GM18870 (cell line): ENCODE data around the gene PPDPF.
"Not testable (repeated sequence)": the region's sequence is repeated elsewhere in the genome, so short reads cannot be mapped to it uniquely, and the experiment has no call there.

Experiments
- ATAC-seq: cut with Tn5 transposase; IDR thresholded peaks from one replicate; pipeline ENCODE4 v1.9.1; 2021; ENCODE audit warnings: moderate library complexity; ENCODE audit not compliant: unreplicated experiment

Gene PPDPF

GRCh38 chr20:63499338-63499969, 21.1 kb upstream of the PPDPF start:
- no peak for ATAC-seq

DNA sequence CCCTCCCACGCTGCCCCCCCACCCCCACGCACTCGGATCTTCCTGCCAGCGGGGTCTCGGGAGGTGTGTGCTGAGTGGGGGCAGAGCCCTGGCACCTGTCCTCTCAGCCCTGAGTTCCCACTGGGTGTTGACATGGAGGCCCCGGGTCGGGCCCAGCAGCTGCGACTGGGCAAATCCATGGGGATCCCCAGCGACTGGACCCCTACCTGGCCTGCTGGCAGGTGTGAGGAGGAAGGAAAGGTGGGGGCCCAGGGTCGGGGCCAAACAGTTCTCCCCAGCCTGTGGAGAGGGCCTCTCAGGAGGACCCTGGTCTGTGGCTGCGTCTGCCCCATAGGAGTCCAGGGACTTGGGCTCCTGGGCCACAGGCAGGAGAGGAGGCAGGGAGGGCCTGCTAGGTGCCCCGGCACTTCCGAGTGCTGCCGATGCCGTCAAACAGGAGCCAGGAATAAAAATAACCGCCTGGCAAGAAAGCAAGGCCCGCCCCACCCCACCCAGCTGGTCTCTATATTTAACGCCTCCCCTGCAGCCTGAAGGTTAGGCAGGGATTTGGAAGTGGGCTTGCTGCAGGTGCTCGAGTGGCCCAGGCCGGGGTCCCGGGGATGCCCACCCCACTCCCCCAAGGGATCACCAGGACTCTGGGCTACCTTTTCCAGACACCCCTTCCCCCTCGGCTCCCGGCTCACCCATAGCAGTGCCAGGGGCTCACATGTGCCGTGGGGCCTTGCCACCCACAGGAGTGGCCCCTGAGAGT, 20.2 kb upstream of the PPDPF start:
- ATAC-seq: no peak

DNA sequence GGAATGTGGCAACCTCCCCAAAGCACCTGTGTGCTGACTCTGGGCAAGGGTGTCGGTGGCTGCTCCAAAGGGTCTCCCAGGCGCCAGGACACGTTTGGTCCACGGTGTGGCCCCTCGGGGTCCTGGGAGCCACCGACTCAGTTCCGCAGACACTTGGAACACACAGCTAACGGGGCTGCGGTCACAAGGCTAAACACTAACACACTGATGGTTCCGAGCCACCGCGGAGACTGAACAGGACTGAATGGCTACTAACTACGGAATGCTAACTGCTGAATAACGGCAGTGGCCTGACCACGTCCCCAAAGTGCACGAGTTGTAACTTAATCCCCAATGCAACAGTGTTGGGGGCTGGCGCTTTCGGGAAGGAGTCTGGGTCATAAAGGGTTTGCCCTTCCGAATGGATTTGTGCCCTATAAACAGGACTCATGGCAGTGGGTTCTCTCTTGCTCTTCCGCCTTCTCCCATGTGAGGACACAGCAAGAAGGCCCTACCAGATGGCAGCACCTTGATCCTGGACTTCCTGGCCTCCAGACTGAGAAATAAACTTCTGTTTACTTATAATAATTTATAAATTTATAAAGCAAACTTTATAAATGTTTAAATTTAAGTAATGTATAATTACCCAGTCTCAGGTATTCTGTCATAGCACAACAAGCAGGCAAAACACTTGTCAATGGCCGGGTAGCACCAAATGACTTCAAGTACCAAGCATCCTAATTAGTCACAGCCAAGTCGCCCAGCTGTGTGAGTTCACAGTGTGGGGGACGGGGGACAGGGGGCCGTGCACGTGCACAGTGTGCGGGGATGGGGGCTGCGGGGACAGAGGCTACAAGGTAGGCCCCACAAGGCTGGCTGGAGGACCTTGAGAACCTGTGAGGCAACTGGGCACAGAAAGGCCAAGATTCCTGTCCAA, 19.4 kb upstream of the PPDPF start:
- no peak for ATAC-seq

- ATAC-seq: no peak
Observed at GRCh38 chr20:63501818-63502670, 18.5 kb upstream of the PPDPF start.

DNA sequence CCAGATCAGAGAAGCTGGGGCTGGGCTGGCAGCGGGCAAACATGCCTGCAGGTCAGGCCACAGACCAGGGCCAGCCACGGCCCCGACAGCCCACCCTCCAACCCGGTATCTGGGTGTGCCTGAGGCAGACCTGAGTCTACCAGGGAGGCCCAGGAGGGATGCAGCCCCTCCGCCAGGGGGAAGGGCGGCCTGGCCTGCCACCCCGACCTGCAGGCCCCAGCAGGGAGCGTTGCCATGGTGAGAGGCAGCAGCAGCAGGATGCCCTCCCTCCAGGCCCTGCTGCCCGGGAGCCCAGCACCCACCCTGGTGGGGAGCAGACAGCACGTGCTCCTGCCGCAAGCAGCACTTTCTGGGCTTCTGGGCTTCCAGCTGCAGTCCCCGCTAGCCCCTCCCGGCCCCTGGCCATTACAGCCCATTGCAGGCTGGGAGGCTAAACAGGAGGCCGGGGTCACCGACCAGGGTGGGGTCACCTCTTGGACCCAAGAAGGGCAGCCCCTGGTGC, 17.8 kb upstream of the PPDPF start:
- ATAC-seq: no peak

DNA sequence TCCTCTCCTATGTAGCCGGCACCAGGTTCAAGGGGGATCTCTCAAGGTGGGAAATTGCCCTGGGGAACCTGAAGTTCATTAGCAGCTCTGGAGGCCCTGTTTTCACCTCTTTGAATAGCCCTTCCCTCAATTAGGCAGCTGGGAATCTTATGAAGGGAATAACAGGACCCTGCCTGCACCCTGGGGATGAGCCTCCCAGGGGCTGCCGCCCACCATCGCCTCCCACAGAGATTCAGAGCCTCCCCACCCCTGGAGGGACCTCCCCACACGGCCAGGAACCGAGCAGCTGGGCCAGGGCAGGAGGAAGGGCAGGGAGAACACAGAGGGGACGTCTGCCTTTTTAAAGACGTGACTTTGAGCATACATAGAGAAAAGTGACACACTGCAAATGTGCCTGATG, 17.0 kb upstream of the PPDPF start:
- no peak for ATAC-seq

DNA sequence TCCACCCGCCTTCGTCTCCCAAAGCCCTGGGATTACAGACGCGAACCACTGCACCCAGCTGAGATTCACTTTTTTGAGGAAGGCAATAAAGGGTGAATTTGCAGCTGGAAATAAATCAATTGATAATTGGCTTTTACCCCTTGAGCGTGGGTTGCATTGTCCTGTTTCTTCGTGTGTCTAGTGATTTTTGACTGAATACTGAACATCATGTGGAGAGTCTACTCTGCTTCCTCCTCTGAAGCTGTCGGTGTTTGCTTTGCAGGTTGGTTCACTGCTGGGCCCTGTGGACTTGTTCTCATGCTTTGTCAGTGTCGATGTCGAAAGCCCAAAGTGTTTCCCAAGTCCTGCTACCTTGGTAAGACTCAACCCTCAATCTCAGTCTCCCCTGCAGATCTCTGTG, 15.9 kb upstream of the PPDPF start:
- no peak for ATAC-seq

- no peak for ATAC-seq
Observed at GRCh38 chr20:63505281-63505680, 15.3 kb upstream of the PPDPF start.

GRCh38 chr20:63505723-63506122, 14.8 kb upstream of the PPDPF start:
- ATAC-seq: no peak

DNA sequence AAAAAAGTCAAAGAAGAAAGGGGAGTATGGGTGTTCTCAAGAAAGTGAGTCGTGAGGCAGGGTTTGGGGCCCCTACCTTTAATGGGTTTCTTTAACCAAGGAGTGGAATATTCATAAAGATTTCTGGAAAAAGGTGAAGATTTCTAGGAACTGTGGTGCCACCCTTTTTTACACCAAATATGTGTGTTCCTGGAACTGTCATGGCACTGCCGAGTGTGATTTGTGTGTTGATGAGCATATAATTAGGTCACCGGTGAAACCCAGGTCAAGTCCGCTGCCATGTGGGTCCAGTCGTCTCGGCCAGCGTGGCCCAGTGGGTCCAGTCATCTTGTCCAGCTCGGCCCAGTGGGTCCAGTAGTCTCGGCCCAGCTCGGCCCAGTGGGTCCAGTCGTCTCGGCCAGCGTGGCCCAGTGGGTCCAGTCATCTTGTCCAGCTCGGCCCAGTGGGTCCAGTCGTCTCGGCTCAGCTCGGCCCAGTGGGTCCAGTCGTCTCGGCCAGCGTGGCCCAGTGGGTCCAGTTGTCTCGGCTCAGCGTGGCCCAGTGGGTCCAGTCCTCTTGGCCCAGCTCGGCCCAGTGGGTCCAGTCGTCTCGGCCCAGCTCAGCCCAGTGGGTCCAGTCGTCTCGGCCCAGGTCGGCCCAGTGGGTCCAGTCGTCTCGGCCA, 13.4 kb upstream of the PPDPF start:
- ATAC-seq: no peak

GRCh38 chr20:63508072-63508768, 12.3 kb upstream of the PPDPF start:
- no peak for ATAC-seq

DNA sequence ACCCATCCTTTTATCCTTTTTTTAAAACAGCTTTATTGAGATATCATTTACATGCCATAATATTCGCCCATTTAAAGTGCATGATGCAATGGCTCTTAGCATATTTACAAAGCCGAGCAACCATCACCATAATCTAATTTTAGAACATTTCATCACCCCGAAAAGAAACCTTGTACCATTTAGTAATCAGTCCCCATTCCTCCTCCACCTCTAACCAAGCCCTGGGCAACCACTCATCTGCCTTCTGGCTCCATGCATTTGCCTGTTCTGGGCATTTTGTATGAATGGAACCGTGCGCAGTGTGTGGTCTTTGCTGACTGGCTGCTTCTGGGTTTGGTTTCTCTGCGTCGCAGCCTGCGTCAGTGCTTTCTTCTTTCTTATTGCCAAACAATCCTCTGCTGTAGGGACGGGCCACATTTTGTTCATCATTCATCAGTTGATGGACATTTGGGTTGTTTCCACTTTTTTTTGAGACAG, 11.4 kb upstream of the PPDPF start:
- ATAC-seq: no peak

DNA sequence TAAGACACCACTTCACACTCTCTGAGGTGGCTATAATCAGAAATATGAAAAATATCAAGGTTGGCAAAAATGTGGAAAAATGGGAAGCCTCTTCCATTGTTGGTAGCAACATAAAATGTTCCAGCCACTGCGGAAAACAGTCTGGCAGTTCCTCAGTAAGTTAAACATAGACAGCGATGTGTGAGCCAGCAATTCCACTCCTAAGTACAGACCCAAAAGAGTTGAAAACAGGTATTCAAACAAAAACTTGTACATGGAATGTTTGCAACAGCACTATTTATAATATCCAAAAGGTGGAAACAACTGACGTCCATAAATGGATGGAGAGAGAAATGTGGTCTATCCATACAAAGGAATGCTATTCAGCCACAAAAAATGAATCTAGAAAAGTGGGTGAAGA, 7.4 kb upstream of the PPDPF start:
- ATAC-seq: no peak

DNA sequence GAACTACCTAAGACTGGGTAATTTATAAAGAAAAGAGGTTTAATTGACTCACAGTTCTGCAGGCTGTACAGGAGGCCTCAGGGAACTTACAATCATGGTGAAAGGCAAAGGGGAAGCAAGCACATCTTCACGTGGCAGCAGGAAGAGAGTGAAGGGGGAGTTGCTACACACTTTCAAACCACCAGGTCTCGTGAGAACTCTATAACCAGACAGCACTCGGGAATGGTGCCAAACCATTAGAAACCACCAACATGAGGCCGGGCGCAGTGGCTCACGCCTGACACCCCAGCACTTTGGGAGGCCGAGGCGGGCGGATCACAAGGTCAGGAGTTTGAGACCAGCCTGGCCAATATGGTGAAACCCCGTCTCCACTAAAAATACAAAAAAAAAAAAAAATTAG, 6.0 kb upstream of the PPDPF start:
- not testable (repeated sequence) for ATAC-seq

- ATAC-seq: no peak
Observed at GRCh38 chr20:63517376-63518309, 2.9 kb upstream of the PPDPF start.

DNA sequence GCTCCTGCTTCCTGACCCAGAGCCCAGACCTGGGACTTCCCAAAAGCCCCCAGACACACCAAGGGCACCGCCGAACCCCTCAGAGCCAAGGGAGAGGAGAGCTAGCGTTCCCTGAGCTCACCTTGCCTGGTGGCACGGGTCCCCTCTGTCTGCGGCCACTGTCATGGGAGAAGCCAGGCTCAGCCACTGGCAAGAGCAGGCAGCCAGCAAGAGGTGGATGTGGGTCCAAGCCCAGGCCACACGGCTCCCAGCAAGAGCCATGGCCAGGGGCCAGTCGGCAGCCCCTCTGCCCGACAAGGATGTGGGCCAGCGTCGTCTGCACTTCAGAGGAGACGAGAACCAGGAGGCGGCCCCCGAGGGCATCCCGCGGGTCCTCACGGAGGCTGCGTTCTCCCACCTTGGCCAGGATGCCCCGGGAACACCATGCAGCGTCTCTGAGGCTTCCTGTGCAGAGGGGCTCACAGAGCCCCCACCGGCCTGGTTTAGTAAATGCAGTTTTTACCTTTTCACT, 2.2 kb upstream of the PPDPF start:
- no peak for ATAC-seq

DNA sequence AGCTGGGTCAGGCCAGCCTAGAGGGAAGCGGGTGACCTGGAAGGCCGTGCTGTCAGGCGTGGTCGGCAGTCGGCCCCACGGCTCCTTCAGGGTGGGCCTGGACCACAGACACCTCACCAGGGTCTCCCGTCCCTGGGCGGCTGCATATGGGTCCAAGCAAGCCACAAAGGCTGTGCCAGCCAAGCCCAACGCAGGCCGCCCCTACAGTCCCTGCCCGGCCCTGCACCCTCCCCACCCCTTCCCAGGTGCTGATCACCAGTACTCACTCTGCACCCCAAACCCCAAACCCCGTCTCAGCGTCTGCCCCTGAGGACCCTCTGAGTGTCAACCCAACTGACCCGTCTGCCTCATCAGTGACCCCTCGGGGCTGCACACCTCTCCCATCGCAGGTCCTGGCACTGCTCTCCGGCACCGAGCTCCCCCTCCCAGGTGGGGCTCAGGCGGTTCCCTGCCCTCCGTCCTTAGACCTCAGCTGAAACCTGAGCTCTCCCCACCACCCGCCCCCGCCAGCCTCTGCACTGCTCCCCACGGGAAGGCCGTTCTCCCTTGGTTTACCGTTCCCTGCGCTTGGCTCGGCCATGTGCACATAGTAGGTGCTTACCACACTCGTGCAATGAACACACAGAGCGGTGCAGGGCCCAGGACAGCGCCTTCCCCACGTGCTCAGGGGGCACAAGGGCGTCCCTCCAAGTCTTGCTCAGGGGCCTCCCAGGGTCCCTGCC, 1.5 kb upstream of the PPDPF start:
- no peak for ATAC-seq
